Measurements from ENCODE around the gene KRT26. TPM values are rescaled to one million over a fixed set of nuclear protein-coding genes. Genes with fewer than 3 reads are reported as not detected.

The KRT26 gene
- total and polyA plus RNA-seq, 2 of the 13 experiments (the other 11 are each of a cell fraction or from before 2014, with no cell fraction given), result not detected

GRCh38 chr17:40820228-40820838, 48.3 kb upstream of the KRT26 start:
- TF ChIP-seq ELF4 (CRISPR knock-in tag; IDR thresholded peaks at IDR 0.05; ENCODE audit: borderline replicate concordance) (0 out of 2 replicates have a peak, but pooled peaks have one; percentile 9), KMT2B (CRISPR knock-in tag; IDR thresholded peaks at IDR 0.05) (no peak)
- POLR2A ChIA-PET, result interaction anchor here (1.4 to 2.4 kb wide), 3 partner anchors 16 to 869 kb away, joined by 4 to 24 read pairs (median 9); partner anchors contain the start of gene EIF1
- DNase-seq (ENCODE audit: low spot score) (no peak), FAIRE-seq (no peak), ATAC-seq (no peak)
- no TSS peak for BruUV-seq (replicated peaks)
- Histone ChIP-seq H3K4me2 (ENCODE audit: low read depth, low read length) (peak overlapping the region; percentile 83), H3K27ac (ENCODE audit: extremely low read length, insufficient read depth, low read length) (no peak overlapping the region), H3K36me3 (replicated peaks in 1 of 2; ENCODE audit: control insufficient read depth in 1 of 2, insufficient read depth in 2 of 2, low read length in 2 of 2) (peaks cover 4 to 7% of the 10 kb centered on the region in 2 experiments; a peak in 4 of 5 replicates), H3K79me2 (ENCODE audit: insufficient read depth, low read length) (peaks cover 22% of the 10 kb centered on the region), H3K27me3 (ENCODE audit: control insufficient read depth in 1 of 2, insufficient read depth in 2 of 2, low read length in 2 of 2) (no peaks in the 10 kb centered on the region; a peak in 1 of 5 replicates), H2AFZ (ENCODE audit: low read length) (no peak overlapping the region), H4K20me1 (ENCODE audit: insufficient read depth, low read length) (no peaks in the 10 kb centered on the region), H3K4me3 (replicated peaks in 1 of 3; ENCODE audit: insufficient read depth in 1 of 3, low read depth in 2 of 3, low read length in 3 of 3) (peak overlapping the region in 2 of 3 experiments; percentile 74 to 93; a peak in 4 of 6 replicates), H3K9me3 (ENCODE audit: low read length) (no peaks in the 10 kb centered on the region), H3K9ac (ENCODE audit: insufficient read depth, low read depth, low read length) (peak overlapping the region; percentile 87; the same call in 1 of the 2 replicates), H3K4me1 (ENCODE audit: insufficient read depth, low read length) (peaks cover 33% of the 10 kb centered on the region)
- CTCF ChIA-PET (ENCODE audit: low intra/inter-chr PET ratio, low total read pairs), result no interaction called here
- WGBS (ENCODE audit: low lambda C conversion rate), result 94% methylated on average over 9 of the region's 9 CpGs
- intact Hi-C loops (cut with micrococcal nuclease; ENCODE audit: unreplicated experiment), result no loop called here
- in situ Hi-C loops (cut with HindIII; ENCODE audit: extremely low pct_ligation_motif_present, low pct_unique_long_range_greater_than_20kb), result no loop called here

GRCh38 chr17:40819528-40820125, 47.6 kb upstream of the KRT26 start:
- ChIA-PET POLR2A (interaction anchor here (1.1 to 2.4 kb wide), 14 partner anchors 13 to 872 kb away, joined by 3 to 24 read pairs (median 5); partner anchors contain the start of genes EIF1, KRT19 and SMARCE1), CTCF (ENCODE audit: low intra/inter-chr PET ratio, low total read pairs) (no interaction called here)
- H3K27ac ChIP-seq (ENCODE audit: extremely low read length, insufficient read depth, low read length), result peak overlapping the region; percentile 82
- ATAC-seq (peak; percentile 62), FAIRE-seq (no peak), DNase-seq (ENCODE audit: low spot score) (peak; percentile 28)
- TSS peak; percentile 93 for BruUV-seq (replicated peaks)
- in situ Hi-C loops (cut with HindIII; ENCODE audit: extremely low pct_ligation_motif_present, low pct_unique_long_range_greater_than_20kb) (no loop called here), intact Hi-C loops (cut with micrococcal nuclease; ENCODE audit: unreplicated experiment) (no loop called here)
- peak overlapping the region; percentile 74 to 93 (median 81) for H3K4me3 ChIP-seq (replicated peaks in 1 of 3; ENCODE audit: insufficient read depth in 1 of 3, low read depth in 2 of 3, low read length in 3 of 3)
- H3K36me3 ChIP-seq (replicated peaks in 1 of 2; ENCODE audit: control insufficient read depth in 1 of 2, insufficient read depth in 2 of 2, low read length in 2 of 2), result peaks cover 4 to 7% of the 10 kb centered on the region in 2 experiments; a peak in 4 of 5 replicates
- H3K27me3 ChIP-seq (ENCODE audit: control insufficient read depth in 1 of 2, insufficient read depth in 2 of 2, low read length in 2 of 2), result no peaks in the 10 kb centered on the region; a peak in 1 of 5 replicates
- no peaks in the 10 kb centered on the region for H4K20me1 ChIP-seq (ENCODE audit: insufficient read depth, low read length)
- peaks cover 33% of the 10 kb centered on the region for H3K4me1 ChIP-seq (ENCODE audit: insufficient read depth, low read length)
- 13% methylated on average over 9 of the region's 9 CpGs for WGBS (ENCODE audit: low lambda C conversion rate)
- H3K79me2 ChIP-seq (ENCODE audit: insufficient read depth, low read length), result peaks cover 20% of the 10 kb centered on the region
- H3K9me3 ChIP-seq (ENCODE audit: low read length), result no peaks in the 10 kb centered on the region
- H3K9ac ChIP-seq (ENCODE audit: insufficient read depth, low read depth, low read length), result peak overlapping the region; percentile 87
- H2AFZ ChIP-seq (ENCODE audit: low read length), result peak overlapping the region; percentile 64
- peak overlapping the region; percentile 83 for H3K4me2 ChIP-seq (ENCODE audit: low read depth, low read length)
- peak; percentile 85; the same call in 1 of the 2 replicates for TF ChIP-seq ZFAT (CRISPR knock-in tag; conservative IDR thresholded peaks at IDR 0.05)
- TF ChIP-seq E2F1 (CRISPR knock-in tag; IDR thresholded peaks at IDR 0.05), result peak; percentile 53; the same call in 1 of the 2 replicates
